ENCODE results near the gene ACLY. TPM values are rescaled to one million over a fixed set of nuclear protein-coding genes. Genes with fewer than 3 reads are reported as not detected.

Gene ACLY
- 96.3 and 155 TPM in 2 replicates for total RNA-seq
- polyA plus RNA-seq = 71.5 and 89.2 TPM in 2 replicates

- peak within 1 kb of the TSS; percentile 76 for H3K27ac ChIP-seq
- H3K36me3 ChIP-seq = no peaks in the 10 kb centered on the region
- peak within 1 kb of the TSS; percentile 80 for H3K4me3 ChIP-seq
- peaks cover 4% of the 10 kb centered on the region for H3K4me1 ChIP-seq (ENCODE audit: low read depth)
- H3K27me3 ChIP-seq = no peaks in the 10 kb centered on the region
- peak; percentile 98 for DNase-seq (ENCODE audit: low read depth in 1 of 2, low spot score in 1 of 2)
- no peak for TF ChIP-seq CTCF (IDR thresholded peaks at IDR 0.05; ENCODE audit: low read depth, low read length)
- no peaks in the 10 kb centered on the region for H3K9me3 ChIP-seq (ENCODE audit: low read depth)
Measured at GRCh38 chr17:41918314-41919164, at the start of gene ACLY. ACLY (minus strand) TSS chr17:41918951; CDS start chr17:41913873, 5,078 bp downstream.

GRCh38 chr17:41967921-41968578 is 49.3 kb upstream of the ACLY start:
- Histone ChIP-seq H3K4me3 (no peak overlapping the region), H3K4me1 (ENCODE audit: low read depth) (no peaks in the 10 kb centered on the region), H3K27ac (peak overlapping the region; percentile 9)

DNA sequence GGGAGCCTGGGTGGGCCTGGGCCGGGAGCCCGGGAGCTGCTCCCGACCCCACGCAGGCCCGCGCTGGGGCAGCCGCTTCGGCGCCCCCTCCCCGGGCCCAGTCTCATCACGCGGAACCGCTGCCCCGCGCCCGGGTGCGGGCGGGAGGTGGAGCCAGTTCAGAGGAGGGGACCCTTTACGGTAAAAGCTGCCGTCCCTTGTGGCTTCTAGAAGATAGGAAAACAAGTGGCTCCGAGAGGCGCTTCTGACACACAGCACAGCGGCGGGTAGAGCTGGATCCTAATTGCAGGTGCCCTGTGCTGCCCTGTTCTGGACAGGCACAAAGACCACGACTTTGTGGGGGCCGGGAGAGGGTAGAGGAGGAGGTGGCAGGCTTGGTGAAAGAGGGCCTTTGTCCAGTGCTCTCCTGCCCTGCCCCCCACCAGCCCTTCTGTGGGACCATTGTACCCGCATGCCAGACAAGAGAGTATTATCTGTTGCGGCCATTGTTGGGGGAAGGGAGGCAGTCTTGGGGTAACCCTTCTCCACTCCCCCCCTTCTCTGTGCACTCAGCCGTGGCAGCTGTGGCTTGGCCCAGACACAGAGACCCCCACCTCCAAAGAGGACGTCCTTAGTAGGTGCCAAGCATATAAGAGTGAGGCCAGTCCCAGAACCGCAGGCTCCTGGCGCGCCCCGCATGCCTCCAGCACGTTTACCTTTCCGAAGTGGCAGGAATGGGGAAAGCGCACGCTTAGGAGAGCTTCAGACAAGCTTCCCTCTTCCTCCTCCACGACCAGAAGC is 48.6 kb upstream of the ACLY start:
- peak overlapping the region; percentile 77 for H3K27ac ChIP-seq
- no peaks in the 10 kb centered on the region for H3K9me3 ChIP-seq (ENCODE audit: low read depth)
- DNase-seq (ENCODE audit: low read depth in 1 of 2, low spot score in 1 of 2) = peak in 1 of 2 donors; percentile 28
- H3K4me3 ChIP-seq = peak overlapping the region; percentile 58
- TF ChIP-seq CTCF (IDR thresholded peaks at IDR 0.05; ENCODE audit: low read depth, low read length) = no peak
- H3K27me3 ChIP-seq = no peaks in the 10 kb centered on the region
- H3K4me1 ChIP-seq (ENCODE audit: low read depth) = no peaks in the 10 kb centered on the region
- peaks cover 4% of the 10 kb centered on the region for H3K36me3 ChIP-seq

More at GRCh38 chr17:41967921-41968578, 49.3 kb upstream of the ACLY start:
- DNase-seq (ENCODE audit: low read depth in 1 of 2, low spot score in 1 of 2) = no peak
- peaks cover 9% of the 10 kb centered on the region for H3K36me3 ChIP-seq
- TF ChIP-seq CTCF (IDR thresholded peaks at IDR 0.05; ENCODE audit: low read depth, low read length) = no peak
- no peaks in the 10 kb centered on the region for H3K27me3 ChIP-seq
- no peaks in the 10 kb centered on the region for H3K9me3 ChIP-seq (ENCODE audit: low read depth)

DNA sequence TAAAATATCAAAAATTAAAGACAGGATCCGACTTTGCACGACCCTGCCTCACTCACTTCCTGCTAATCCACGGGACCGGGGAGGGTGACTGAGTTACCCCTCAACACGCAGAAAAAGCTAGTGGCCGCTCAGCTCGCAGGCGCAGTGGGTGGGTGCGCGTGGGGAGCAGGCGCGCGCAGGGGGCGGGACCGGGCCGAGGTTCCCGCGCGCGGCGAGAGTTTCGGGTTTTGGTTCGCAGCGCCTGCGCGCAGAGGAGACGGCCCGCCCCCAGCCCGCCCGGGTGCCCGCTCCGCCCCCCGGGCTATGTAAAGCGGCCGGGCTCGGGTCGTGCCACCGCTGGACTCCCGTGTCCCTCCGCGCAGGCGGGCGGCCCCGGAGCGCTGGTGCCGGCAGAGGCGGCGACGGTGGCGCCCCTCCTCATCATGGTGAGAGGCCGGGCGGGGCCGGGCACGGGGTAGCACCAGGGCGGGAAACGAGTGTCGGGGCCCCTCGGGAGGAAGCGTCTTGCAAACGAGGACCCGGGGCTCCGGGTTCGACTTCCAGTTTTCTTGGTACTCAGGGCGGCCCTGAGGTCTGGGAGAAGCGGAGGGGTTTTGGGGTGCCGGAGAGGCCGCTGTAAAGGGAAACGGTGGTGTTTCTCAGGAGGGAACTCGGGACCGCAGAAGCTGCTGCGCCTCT is 47.9 kb upstream of the ACLY start, which contains the start of gene CNP:
Gene CNP, plus strand, starts transcription at position 333 of the 678 bp plus-strand sequence. Its CDS starts 90 bp downstream, at position 423.
- TF ChIP-seq CTCF (IDR thresholded peaks at IDR 0.05; ENCODE audit: low read depth, low read length) = no peak
- Histone ChIP-seq H3K4me1 (ENCODE audit: low read depth) (no peaks in the 10 kb centered on the region), H3K27ac (peak within 1 kb of the TSS; percentile 77), H3K27me3 (no peaks in the 10 kb centered on the region), H3K36me3 (no peaks in the 10 kb centered on the region), H3K4me3 (peak within 1 kb of the TSS; percentile 58), H3K9me3 (ENCODE audit: low read depth) (no peaks in the 10 kb centered on the region)
- DNase-seq (ENCODE audit: low read depth in 1 of 2, low spot score in 1 of 2) = peak; percentile 94 to 96
